Esophagus (tissue), 2 donors: ENCODE results near the gene RRP1B. TPM values are rescaled to one million over a fixed set of nuclear protein-coding genes. Genes with fewer than 3 reads are reported as not detected.

Experiments used
- H3K27ac ChIP-seq, 2 donors: one replicate each; pipeline ENCODE4 v1.5.1; 2013; ENCODE audit warnings: low read depth in 2 of 2, mild to moderate bottlenecking in 2 of 2, inconsistent platforms in 1 of 2, low read length in 1 of 2, moderate library complexity in 1 of 2
- H3K27me3 ChIP-seq, 2 donors: one replicate each; pipeline ENCODE4 v1.6.1; 2013; ENCODE audit warnings: low read length in 2 of 2, control low read depth in 1 of 2, mild to moderate bottlenecking in 1 of 2; ENCODE audit not compliant: insufficient read depth in 2 of 2, control insufficient read depth in 1 of 2
- H3K36me3 ChIP-seq, 2 donors: one replicate each; pipeline ENCODE4 v1.6.1; 2013; ENCODE audit warnings: low read length in 1 of 2; ENCODE audit not compliant: control insufficient read depth in 2 of 2, insufficient read depth in 2 of 2
- H3K4me1 ChIP-seq, 2 donors: one replicate each; pipeline ENCODE4 v1.6.1; 2013; ENCODE audit warnings: low read length in 1 of 2; ENCODE audit not compliant: control insufficient read depth in 2 of 2, insufficient read depth in 2 of 2
- H3K4me3 ChIP-seq, 2 donors: one replicate each; pipeline ENCODE4 v1.5.1; 2013; ENCODE audit warnings: low read length in 2 of 2, mild to moderate bottlenecking in 2 of 2, low read depth in 1 of 2, moderate library complexity in 1 of 2
- H3K9me3 ChIP-seq, 2 donors: one replicate each; pipeline ENCODE4 v1.6.1; 2013; ENCODE audit warnings: mild to moderate bottlenecking in 2 of 2, low read depth in 1 of 2, low read length in 1 of 2, moderate library complexity in 1 of 2; ENCODE audit not compliant: control insufficient read depth in 2 of 2, insufficient read depth in 1 of 2
- WGBS, 2 donors: extraction: QIAGEN DNeasy Blood & Tissue Kit; methylation state at CpG; one replicate each; pipeline ENCODE4 v1.1.7; 2013; 5-methylcytosine and 5-hydroxymethylcytosine counted together
- polyA plus RNA-seq, 2 donors: library from polyadenylated mRNA; stranded (reverse); fragments of 200-250 nt; gene quantifications; one replicate each; pipeline ENCODE4 v1.2.3, GENCODE V29; 2013
- donor health status: healthy with polysubstance abuse.
- donor health status: Bipolar disorder and iron deficiency.

RRP1B gene
- polyA plus RNA-seq, 2 donors: 5.6 to 6.6 TPM

DNA sequence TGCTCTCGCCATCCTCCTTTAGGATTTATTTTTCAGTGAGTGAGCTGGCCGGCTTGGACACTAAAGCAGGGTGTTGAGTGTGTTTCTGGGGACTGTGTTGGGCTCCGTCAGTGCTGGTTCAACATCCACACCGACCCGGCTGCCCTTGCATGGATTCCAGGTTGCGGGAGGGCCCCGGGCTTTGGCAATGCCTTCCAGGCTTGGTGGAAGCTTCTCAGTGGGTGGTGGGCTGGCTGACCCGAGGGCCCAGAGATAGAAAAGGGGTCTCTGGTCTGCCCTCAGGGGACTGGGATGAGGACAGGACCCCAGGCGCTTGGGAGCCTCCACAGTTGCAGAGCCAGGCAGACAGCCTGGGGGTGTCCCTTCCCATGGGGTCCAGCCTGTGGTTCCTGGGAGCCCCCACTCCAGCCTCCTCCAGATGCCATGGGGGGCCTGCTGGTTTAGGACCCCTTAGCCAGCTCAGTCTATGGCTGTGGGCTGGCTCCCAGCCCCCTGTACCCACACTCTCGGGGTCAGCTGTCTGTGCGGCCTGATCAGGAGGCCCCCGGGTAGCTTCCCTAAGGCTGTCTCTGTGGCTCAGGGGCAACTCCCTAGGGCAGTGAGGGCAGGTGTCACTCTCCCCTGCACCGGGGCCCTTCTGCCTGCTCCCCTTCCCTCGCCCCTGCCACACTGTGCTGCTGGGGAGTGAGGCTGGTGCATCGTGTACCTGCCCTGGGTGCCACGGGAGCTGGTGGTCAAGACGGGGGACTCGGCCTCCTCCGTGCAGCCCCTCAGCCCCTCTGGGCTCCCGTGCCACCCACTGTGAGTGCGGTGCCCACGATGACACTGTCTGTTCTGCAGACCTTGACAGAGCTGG, 76.1 kb downstream of the RRP1B start:
- H3K27ac ChIP-seq: peak overlapping the region in 1 of 2 donors; percentile 88
- H3K27me3 ChIP-seq: no peaks in the 10 kb centered on the region
- peaks cover 0 to 26% of the 10 kb centered on the region in 2 donors for H3K36me3 ChIP-seq
- 90 to 92% methylated on average over 22 of the region's 22 CpGs for WGBS, 2 donors
- H3K9me3 ChIP-seq: no peaks in the 10 kb centered on the region
- H3K4me3 ChIP-seq: no peak overlapping the region
- H3K4me1 ChIP-seq: peaks cover 5 to 29% of the 10 kb centered on the region in 2 donors

DNA sequence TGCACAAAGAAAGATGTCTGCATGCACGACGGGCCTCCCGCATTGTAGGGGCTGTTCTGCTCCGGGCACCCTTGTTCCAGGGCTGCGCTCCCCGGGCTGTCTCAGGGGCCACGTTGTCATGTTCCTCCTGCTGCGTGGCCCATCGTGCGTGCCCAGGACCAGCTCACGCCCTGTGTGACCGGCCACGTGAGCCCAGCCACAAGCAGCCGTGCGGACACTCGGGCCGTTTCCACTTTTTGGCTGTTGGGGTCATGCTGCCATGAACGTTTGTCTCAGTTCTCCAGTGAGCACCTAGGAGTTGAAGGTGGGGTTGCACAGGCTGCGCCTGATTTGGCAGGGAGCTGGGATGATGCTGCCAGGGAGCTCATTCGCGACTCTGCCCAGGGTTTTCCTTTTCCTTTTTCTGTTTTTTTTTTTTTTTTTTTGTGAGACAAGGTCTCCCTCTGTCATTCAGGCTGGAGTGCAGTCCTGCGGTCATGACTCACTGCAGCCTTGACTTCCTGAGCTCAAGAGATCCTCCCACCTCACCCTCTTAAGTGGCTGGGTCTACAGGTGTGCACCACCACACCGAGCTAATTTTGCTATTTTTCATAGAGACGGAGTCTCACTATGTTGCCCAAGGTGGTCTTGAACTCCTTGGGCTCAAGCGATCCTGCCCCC, 77.0 kb downstream of the RRP1B start:
- H3K36me3 ChIP-seq: peaks cover 0 to 27% of the 10 kb centered on the region in 2 donors
- H3K4me1 ChIP-seq: peaks cover 4 to 30% of the 10 kb centered on the region in 2 donors
- WGBS, 2 donors: 92 to 93% methylated on average over 25 of the region's 25 CpGs

DNA sequence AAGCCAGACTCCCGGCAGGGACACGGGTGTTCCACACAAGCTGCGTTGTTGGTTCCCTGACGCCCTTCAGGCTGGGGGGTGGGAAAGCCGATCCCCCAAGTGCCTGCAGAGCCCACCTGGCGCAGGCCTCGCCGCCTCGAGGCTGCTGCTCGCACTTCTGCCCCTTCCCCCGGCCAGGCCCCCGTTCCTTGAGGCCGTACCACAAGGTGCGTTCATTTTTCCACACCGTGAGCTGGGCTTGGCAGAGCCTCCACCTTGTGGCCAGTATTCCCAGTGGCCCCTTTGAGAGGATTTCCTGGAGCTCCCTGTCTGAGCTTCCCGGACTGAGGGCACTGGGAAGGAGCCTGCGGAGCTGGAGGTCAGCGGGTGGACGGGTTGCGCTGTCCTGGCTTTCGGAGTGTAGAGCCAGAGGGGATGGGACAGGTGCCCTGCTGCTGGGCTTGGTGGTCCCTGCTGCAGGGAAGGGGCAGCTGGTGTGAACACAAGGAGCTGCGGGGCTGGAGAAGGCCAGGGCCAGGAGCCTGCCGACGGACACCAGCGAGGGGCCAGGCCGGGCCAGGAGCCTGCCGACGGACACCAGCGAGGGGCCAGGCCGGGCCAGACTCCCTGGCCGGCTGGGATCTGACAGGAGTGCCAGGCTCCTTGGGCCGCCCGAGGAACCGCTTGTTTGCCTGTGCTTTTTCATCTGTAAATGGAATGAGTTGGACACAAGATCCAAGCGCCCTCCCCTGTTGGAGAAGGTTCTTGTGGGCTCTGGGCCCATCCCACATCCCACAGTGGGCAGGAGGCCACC, 78.0 kb downstream of the RRP1B start:
- H3K9me3 ChIP-seq: no peaks in the 10 kb centered on the region
- H3K27me3 ChIP-seq: no peaks in the 10 kb centered on the region
- no peak overlapping the region for H3K4me3 ChIP-seq
- 92 to 94% methylated on average over 35 of the region's 35 CpGs for WGBS, 2 donors
- peaks cover 0 to 21% of the 10 kb centered on the region in 2 donors for H3K4me1 ChIP-seq
- H3K36me3 ChIP-seq: peaks cover 0 to 32% of the 10 kb centered on the region in 2 donors
- H3K27ac ChIP-seq: no peak overlapping the region

More for the DNA sequence above, 77.0 kb downstream of the RRP1B start:
- no peaks in the 10 kb centered on the region for H3K9me3 ChIP-seq
- no peak overlapping the region for H3K27ac ChIP-seq
- H3K4me3 ChIP-seq: no peak overlapping the region
- H3K27me3 ChIP-seq: no peaks in the 10 kb centered on the region

DNA sequence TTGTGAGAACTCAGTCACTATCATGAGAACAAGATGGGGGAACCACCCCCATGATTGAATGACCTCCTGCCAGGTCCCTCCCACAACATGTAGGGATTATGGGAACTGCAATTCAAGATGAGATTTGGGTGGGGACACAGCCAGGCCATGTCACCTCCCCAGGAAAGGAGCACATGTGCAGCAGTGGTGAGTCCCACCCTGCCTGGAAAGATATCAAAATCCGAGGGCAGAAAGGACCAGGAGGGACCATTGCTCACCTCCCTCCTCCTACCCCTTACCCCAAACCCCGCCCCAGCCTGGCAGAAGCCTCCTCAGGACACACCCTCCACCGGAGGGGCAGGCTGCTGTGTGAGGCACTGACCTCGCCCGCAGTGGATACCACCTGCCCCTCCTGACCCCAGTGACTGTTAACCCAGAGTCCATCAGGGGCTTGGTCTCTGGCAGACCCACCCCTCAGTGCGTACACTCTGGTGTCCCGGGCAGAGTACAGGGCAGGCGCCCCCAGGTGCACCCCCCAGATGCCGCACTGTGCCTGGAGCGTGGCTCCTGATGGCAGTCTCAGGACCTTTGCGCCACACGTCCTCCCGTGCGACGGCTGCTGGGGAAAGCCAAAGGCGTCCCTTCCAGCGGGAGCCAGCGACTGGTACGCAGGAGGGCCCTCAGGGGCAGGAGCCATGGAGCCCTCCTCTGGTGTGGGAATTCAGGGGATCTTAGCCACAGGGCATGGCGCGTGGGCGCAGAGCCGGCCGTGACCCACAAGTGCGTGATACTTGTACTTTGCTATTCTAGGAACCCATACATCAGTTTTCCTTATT, 80.5 kb downstream of the RRP1B start:
- no peak overlapping the region for H3K27ac ChIP-seq
- 86 to 90% methylated on average over 25 of the region's 25 CpGs for WGBS, 2 donors
- H3K27me3 ChIP-seq: no peaks in the 10 kb centered on the region
- no peaks in the 10 kb centered on the region for H3K9me3 ChIP-seq
- H3K4me3 ChIP-seq: no peak overlapping the region
- peaks cover 0 to 11% of the 10 kb centered on the region in 2 donors for H3K4me1 ChIP-seq
- H3K36me3 ChIP-seq: peaks cover 0 to 46% of the 10 kb centered on the region in 2 donors

DNA sequence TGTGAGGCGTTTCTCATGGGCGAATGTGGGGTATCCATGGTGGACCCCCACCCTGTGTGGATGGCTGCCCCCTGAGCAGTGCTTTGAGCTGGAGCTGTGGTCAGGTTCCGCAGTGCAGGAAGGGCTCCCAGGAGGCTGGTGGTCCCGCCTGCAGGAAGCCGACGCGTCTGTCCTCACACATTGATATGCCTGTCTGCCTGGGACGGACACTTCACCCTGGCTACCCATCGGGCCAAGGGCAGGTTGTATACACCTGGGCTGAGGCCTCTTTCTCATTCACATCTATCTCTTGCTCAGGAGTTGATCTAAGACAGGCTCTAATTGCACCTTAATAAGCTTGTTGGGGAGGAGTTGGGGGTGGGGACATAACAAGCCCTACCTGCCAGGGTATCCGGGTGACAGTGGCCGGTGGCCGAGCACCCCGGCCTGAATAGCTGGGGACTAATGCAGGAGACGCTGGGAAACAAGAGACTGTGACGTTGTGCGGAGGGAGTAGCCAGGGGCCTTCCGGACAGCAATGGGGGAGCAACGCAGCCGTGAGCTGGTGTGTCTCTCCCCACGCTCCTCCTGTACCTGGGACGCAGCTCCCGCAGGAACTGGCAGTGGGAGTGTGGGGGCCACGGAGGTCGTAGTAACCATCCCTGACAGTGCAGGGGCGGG, 81.3 kb downstream of the RRP1B start:
- Histone ChIP-seq H3K27ac (peak overlapping the region in 1 of 2 donors; percentile 71), H3K36me3 (peaks cover 0 to 45% of the 10 kb centered on the region in 2 donors)

DNA sequence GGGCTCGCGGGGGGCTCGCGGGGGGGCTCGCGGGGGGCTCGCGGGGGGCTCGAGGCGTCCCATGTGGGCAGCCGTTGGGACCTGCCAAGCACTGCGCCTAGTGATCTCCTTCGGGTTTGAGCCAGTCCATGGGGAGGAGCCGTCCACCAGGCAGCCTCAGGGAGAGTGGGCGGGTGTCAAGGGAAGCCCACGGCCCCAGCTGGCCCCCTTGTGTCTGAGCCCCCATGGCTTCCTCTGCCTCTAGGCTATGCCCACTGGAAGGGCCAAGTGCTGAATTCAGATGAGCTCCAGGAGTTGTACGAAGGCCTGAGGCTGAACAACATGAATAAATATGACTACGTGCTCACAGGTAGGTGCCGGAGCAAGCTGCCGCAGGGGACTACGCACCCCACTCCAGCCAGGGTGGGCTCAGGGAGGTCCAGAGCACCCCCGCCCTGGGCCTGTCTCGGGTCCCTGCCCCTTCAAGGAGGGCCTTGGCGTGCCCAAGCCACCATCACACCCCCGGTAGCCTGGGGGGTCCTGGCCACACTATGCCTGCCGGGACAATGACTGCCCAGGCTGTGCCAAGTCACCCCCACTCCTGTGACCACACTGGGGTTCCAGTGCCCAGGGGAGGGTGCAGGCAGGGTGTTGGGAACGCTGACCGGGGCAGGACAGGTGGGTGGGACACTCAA, 82.2 kb downstream of the RRP1B start:
- Histone ChIP-seq H3K27ac (no peak overlapping the region), H3K4me1 (peaks cover 0 to 10% of the 10 kb centered on the region in 2 donors), H3K9me3 (no peaks in the 10 kb centered on the region), H3K27me3 (no peaks in the 10 kb centered on the region), H3K4me3 (no peak overlapping the region), H3K36me3 (peaks cover 0 to 46% of the 10 kb centered on the region in 2 donors)
- 60 to 76% methylated on average over 21 to 28 of the region's 28 CpGs for WGBS, 2 donors

More for the DNA sequence above, 81.3 kb downstream of the RRP1B start:
- Histone ChIP-seq H3K27me3 (no peaks in the 10 kb centered on the region), H3K9me3 (no peaks in the 10 kb centered on the region), H3K4me3 (no peak overlapping the region), H3K4me1 (peaks cover 0 to 10% of the 10 kb centered on the region in 2 donors)
- 51 to 56% methylated on average over 23 to 25 of the region's 25 CpGs for WGBS, 2 donors

DNA sequence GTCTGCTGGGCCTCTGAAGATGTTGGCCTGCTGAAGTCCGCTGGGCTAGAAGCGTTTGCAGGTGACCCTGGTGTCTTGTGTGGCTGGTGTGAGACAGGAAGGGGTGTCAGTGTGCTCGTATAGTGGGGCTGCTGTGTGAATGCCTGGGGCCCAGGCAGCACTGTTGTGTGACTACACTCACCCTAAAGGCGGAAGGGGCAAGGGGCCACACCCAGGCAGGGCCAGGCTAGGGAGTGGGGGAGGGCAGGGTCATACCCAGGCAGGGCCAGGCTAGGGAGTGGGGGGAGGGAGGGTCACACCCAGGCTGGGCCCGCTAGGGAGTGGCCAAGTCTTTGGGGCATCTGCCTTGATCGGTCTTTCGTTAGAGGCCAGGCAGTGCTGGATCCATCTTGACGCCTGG, 84.6 kb downstream of the RRP1B start:
- peaks cover 0 to 38% of the 10 kb centered on the region in 2 donors for H3K36me3 ChIP-seq
- H3K27me3 ChIP-seq: no peaks in the 10 kb centered on the region
- no peak overlapping the region for H3K4me3 ChIP-seq
- H3K9me3 ChIP-seq: no peaks in the 10 kb centered on the region
- H3K4me1 ChIP-seq: peaks cover 0 to 10% of the 10 kb centered on the region in 2 donors
- WGBS, 2 donors: 90 to 95% methylated on average over 8 of the region's 8 CpGs
- peak overlapping the region in 1 of 2 donors; percentile 17 for H3K27ac ChIP-seq

DNA sequence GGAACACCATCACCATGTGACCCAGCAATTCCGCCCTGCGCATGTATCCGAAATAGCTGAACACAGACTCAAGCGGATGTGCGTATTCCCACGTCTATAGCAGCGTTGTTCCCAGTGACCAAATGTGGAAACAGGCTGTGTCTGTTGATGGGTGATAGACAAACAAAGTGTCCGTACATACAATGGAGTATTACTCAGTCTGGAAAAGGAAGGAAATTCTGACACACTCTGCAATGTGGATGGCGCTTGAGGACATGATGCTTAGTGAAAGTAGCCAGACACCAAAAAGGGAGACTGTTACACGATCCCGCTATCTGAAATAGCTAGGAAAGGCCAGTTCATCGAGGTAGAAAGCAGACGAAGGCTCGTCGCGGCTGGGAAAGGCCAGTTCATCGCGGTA, 85.4 kb downstream of the RRP1B start:
- Histone ChIP-seq H3K36me3 (peaks cover 0 to 43% of the 10 kb centered on the region in 2 donors), H3K4me3 (no peak overlapping the region), H3K27ac (no peak overlapping the region), H3K9me3 (no peaks in the 10 kb centered on the region), H3K4me1 (peaks cover 0 to 10% of the 10 kb centered on the region in 2 donors), H3K27me3 (no peaks in the 10 kb centered on the region)
- WGBS, 2 donors: 97 to 98% methylated on average over 18 of the region's 18 CpGs
